GM19025 (cell line): ENCODE measurements around the gene AAK1.
"Not testable (repeated sequence)": the region's sequence is repeated elsewhere in the genome, so short reads cannot be mapped to it uniquely, and the experiment has no call there.

ENCODE experiments used
- ATAC-seq: cut with Tn5 transposase; IDR thresholded peaks from one replicate; pipeline ENCODE4 v1.9.1; 2021; ENCODE audit warnings: mild to moderate bottlenecking, low read depth, moderate library complexity; ENCODE audit not compliant: unreplicated experiment

AAK1 gene

GRCh38 chr2:69628325-69629021, 15.1 kb downstream of the AAK1 start:
- ATAC-seq: no peak

- ATAC-seq: no peak
Observed at GRCh38 chr2:69625078-69625795, 18.3 kb downstream of the AAK1 start.

GRCh38 chr2:69624611-69625010, 18.9 kb downstream of the AAK1 start:
- ATAC-seq: no peak

- no peak for ATAC-seq
Observed at GRCh38 chr2:69624131-69624530, 19.4 kb downstream of the AAK1 start.

- no peak for ATAC-seq
Observed at GRCh38 chr2:69623236-69623635, 20.3 kb downstream of the AAK1 start.

- not testable (repeated sequence) for ATAC-seq
Observed at GRCh38 chr2:69622805-69623204, 20.7 kb downstream of the AAK1 start.

- ATAC-seq: not testable (repeated sequence)
Observed at GRCh38 chr2:69622017-69622540, 21.5 kb downstream of the AAK1 start.

GRCh38 chr2:69621440-69621839, 22.1 kb downstream of the AAK1 start:
- no peak for ATAC-seq

GRCh38 chr2:69620870-69621269, 22.7 kb downstream of the AAK1 start:
- ATAC-seq: no peak

- no peak for ATAC-seq
Observed at GRCh38 chr2:69619725-69620124, 23.8 kb downstream of the AAK1 start.

- no peak for ATAC-seq
Observed at GRCh38 chr2:69618362-69618761, 25.2 kb downstream of the AAK1 start.

GRCh38 chr2:69617744-69618143, 25.8 kb downstream of the AAK1 start:
- ATAC-seq: no peak

GRCh38 chr2:69616755-69617154, 26.8 kb downstream of the AAK1 start:
- ATAC-seq: no peak

- ATAC-seq: no peak
Observed at GRCh38 chr2:69615969-69616368, 27.6 kb downstream of the AAK1 start.

- no peak for ATAC-seq
Observed at GRCh38 chr2:69615078-69615625, 28.4 kb downstream of the AAK1 start.

GRCh38 chr2:69612707-69613106, 30.8 kb downstream of the AAK1 start:
- ATAC-seq: no peak

- ATAC-seq: no peak
Observed at GRCh38 chr2:69612200-69612599, 31.3 kb downstream of the AAK1 start.

- ATAC-seq: no peak
Observed at GRCh38 chr2:69608109-69608508, 35.4 kb downstream of the AAK1 start.

- not testable (repeated sequence) for ATAC-seq
Observed at GRCh38 chr2:69606771-69607170, 36.8 kb downstream of the AAK1 start.

GRCh38 chr2:69605284-69605683, 38.3 kb downstream of the AAK1 start:
- ATAC-seq: no peak

- ATAC-seq: no peak
Observed at GRCh38 chr2:69604836-69605235, 38.7 kb downstream of the AAK1 start.
